Thyroid gland (tissue), 4 donors: ENCODE data around the gene COL24A1.

Source experiments
- CTCF ChIP-seq, 6 experiments: fragments of 200-600 bp in 3 of 6; fragments of 450-650 bp in 3 of 6; sonication (generic) in 3 of 6; IDR thresholded peaks; one replicate each; pipeline ENCODE4 v1.5.1; 2016 to 2019; ENCODE audit warnings: antibody characterized with exemption in 6 of 6, mild to moderate bottlenecking in 2 of 6, inconsistent platforms in 1 of 6, moderate library complexity in 1 of 6
- POLR2A ChIP-seq, 2 donors: fragments of 450-650 bp; IDR thresholded peaks; one replicate each; pipeline ENCODE4 v1.6.1; 2017; ENCODE audit warnings: antibody characterized with exemption in 2 of 2, mild to moderate bottlenecking in 2 of 2, moderate library complexity in 1 of 2

- TF ChIP-seq POLR2A (IDR thresholded peaks at IDR 0.05) (no peak), CTCF (IDR thresholded peaks at IDR 0.05) (no peak)
Observed at GRCh38 chr1:86194491-86195034, 38.0 kb upstream of the COL24A1 start.
